Measurements from ENCODE around the gene SPINT4. TPM values are rescaled to one million over a fixed set of nuclear protein-coding genes. Genes with fewer than 3 reads are reported as not detected.

The SPINT4 gene
- total and polyA plus RNA-seq, 2 of the 8 experiments (the other 6 are each of a cell fraction or from before 2014, with no cell fraction given) = not detected

DNA sequence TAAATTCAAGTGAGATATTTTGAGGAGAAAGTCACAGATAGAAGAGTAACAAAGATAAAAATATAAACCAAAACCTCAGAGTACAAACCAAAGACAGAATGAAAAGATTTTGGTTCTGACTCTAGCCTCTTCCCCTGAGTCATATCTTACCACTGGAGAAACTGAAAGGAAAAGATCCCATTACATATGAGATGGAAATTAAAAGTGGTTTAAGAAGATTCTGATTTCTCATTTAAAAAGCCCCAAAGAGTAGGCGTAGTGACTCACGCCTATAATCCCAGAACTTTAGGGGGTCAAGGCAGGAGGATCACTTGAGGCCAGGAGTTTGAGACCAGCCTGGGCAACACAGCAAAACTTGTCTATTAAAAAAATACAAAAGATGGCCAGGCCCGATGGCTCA, 30.6 kb downstream of the SPINT4 start:
- Histone ChIP-seq H3K36me3 (ENCODE audit: control insufficient read depth in 2 of 4, insufficient read depth in 4 of 4, low read length in 3 of 4) (no peaks in the 10 kb centered on the region; a peak in 1 of 8 replicates), H3K9me3 (ENCODE audit: insufficient read depth in 2 of 2, low read depth in 1 of 2, low read length in 1 of 2) (peaks cover 0 to 3% of the 10 kb centered on the region in 2 experiments; a peak in 1 of 4 replicates), H2AK5ac (ENCODE audit: low read depth, low read length) (no peak overlapping the region), H3K56ac (replicated peaks; ENCODE audit: insufficient read length, low read depth, low read length) (no peak overlapping the region), H3K4me2 (ENCODE audit: insufficient read depth in 1 of 2, low read depth in 2 of 2, low read length in 2 of 2) (no peak overlapping the region), H3K79me2 (ENCODE audit: control insufficient read depth in 1 of 2, insufficient read depth in 2 of 2, low read length in 2 of 2) (no peaks in the 10 kb centered on the region), H4K8ac (ENCODE audit: extremely low read depth, insufficient read depth, low read length) (no peak overlapping the region), H3K23ac (ENCODE audit: insufficient read length) (no peak overlapping the region), H3K27me3 (replicated peaks in 1 of 4; ENCODE audit: control insufficient read depth in 3 of 4, extremely low read depth in 1 of 4, insufficient read depth in 3 of 4, low read length in 3 of 4) (no peaks in the 10 kb centered on the region), H4K91ac (replicated peaks; ENCODE audit: insufficient read length, low read length) (no peak overlapping the region), H2BK15ac (ENCODE audit: low read length) (no peak overlapping the region), H3K18ac (ENCODE audit: extremely low read depth, low read length) (no peak overlapping the region), H3K79me1 (ENCODE audit: low read depth, low read length) (no peaks in the 10 kb centered on the region), H2AFZ (ENCODE audit: low read length) (no peak overlapping the region), H2BK5ac (ENCODE audit: low read depth, low read length) (no peak overlapping the region), H3K27ac (ENCODE audit: low read depth, low read length) (no peak overlapping the region), H3K4ac (replicated peaks; ENCODE audit: insufficient read length, low read depth, low read length) (no peak overlapping the region), H2BK20ac (ENCODE audit: low read length) (no peak overlapping the region), H4K5ac (ENCODE audit: insufficient read length, low read depth, low read length) (no peak overlapping the region), H2BK120ac (replicated peaks; ENCODE audit: low read depth, low read length) (no peak overlapping the region), H3K4me3 (ENCODE audit: extremely low read depth in 1 of 4, insufficient read depth in 2 of 4, low read depth in 3 of 4, low read length in 4 of 4) (no peak overlapping the region), H3K4me1 (replicated peaks in 1 of 4; ENCODE audit: control insufficient read depth in 3 of 4, insufficient read depth in 4 of 4, low read length in 3 of 4) (no peaks in the 10 kb centered on the region), H3K9ac (replicated peaks in 1 of 4; ENCODE audit: extremely low read depth in 1 of 4, low read depth in 3 of 4, low read length in 3 of 4) (no peak overlapping the region), H3K23me2 (ENCODE audit: low read depth, low read length) (no peaks in the 10 kb centered on the region; the same call in 1 of the 2 replicates), H4K20me1 (replicated peaks in 1 of 2; ENCODE audit: control insufficient read depth in 1 of 2, insufficient read depth in 2 of 2, low read length in 2 of 2) (no peaks in the 10 kb centered on the region), H3K14ac (ENCODE audit: insufficient read length) (no peak overlapping the region), H2BK12ac (ENCODE audit: low read depth, low read length) (no peak overlapping the region)
- WGBS, 2 experiments (ENCODE audit: extremely low coverage in 1 of 2, insufficient coverage in 1 of 2, insufficient read length in 1 of 2, insufficient replicate concordance in 2 of 2, low coverage in 1 of 2, low lambda C conversion rate in 2 of 2, missing lambda C conversion rate in 1 of 2) = 90% methylated on average over 3 of the region's 3 CpGs; no CpG with 5 or more reads in 1 of the 2 experiments
- POLR2A ChIA-PET (ENCODE audit: partially characterized antibody) = no interaction called here
- DNase-seq (ENCODE audit: low read depth in 1 of 2, low spot score in 2 of 2) (no peak), FAIRE-seq (no peak)
- TF ChIP-seq SIRT6 (IDR thresholded peaks at IDR 0.05; ENCODE audit: low read length) = no peak
- TF ChIP-seq, protein P1, sequence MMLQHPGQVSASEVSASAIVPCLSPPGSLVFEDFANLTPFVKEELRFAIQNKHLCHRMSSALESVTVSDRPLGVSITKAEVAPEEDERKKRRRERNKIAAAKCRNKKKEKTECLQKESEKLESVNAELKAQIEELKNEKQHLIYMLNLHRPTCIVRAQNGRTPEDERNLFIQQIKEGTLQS (IDR thresholded peaks at IDR 0.05; ENCODE audit: insufficient read depth, low read depth, low read length) = no peak
- TF ChIP-seq SP4 (IDR thresholded peaks at IDR 0.05; ENCODE audit: low read length) = no peak
- TF ChIP-seq ZNF274 (IDR thresholded peaks at IDR 0.05; ENCODE audit: borderline replicate concordance, extremely low read depth, low read length) = no peak
- no peak for TF ChIP-seq TBP (IDR thresholded peaks at IDR 0.05; ENCODE audit: low read depth, low read length)
- TF ChIP-seq HDAC6 (IDR thresholded peaks at IDR 0.05; ENCODE audit: low read depth, low read length) = no peak
- TF ChIP-seq ASH2L (IDR thresholded peaks at IDR 0.05; ENCODE audit: low read length) = no peak
- CTCF ChIA-PET (ENCODE audit: partially characterized antibody) = no interaction called here

All from H1 (cell line).